GM21737 (cell line): ENCODE data around the gene USH1G.
"Not testable (repeated sequence)": the region's sequence is repeated elsewhere in the genome, so short reads cannot be mapped to it uniquely, and the experiment has no call there.

Experiments used
- ATAC-seq: cut with Tn5 transposase; IDR thresholded peaks from one replicate; pipeline ENCODE4 v1.9.1; 2021; ENCODE audit warnings: mild to moderate bottlenecking, moderate library complexity; ENCODE audit not compliant: unreplicated experiment

Gene USH1G

DNA sequence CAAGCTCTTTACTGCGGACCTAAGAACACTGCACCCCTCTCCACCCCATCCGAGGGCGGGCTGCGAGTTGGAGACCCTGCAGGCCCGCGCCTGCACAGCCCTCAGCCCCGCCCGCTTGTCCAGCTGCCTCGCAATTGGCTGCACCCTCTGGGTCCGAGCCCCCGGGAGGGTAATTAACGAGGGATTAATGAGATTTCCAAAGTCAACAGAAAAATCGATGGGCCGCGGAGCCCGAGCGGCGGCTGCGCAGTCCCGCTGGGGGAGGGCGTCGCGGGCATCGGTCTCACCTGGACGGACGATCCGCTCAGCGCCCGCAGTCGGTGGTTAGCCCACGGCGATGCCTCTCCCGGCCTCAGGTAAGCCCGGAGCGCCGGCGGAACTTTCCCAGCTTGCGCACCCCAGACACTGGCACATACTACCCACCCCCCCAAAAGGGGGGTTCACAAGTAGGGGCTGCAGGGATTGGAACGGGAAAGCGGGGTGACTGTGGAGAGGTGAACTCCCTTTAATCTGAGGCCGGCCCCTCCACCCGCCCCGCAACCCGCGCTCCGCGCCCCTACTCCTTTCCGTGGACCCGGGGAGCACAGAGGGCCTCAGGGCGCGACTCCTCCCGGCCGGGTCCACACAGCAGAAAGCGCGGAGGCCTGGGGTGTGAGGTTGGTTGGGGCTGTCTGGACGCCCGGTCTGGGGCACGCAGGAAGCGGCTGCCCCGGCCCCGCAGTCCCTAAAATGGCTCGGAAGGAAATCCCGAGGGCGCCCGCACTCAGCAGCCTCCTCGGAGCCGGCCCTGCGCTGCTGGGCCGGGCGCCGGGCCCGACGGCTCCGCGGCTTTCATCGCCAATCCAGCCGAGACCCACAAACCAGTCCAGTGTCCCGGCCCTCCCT, 12.8 kb upstream of the USH1G start, which contains the start of gene OTOP3:
TSS of gene OTOP3 (plus strand) at position 314 of the 885 bp plus-strand sequence. CDS start at position 338, 24 bp downstream.
- ATAC-seq, result no peak

DNA sequence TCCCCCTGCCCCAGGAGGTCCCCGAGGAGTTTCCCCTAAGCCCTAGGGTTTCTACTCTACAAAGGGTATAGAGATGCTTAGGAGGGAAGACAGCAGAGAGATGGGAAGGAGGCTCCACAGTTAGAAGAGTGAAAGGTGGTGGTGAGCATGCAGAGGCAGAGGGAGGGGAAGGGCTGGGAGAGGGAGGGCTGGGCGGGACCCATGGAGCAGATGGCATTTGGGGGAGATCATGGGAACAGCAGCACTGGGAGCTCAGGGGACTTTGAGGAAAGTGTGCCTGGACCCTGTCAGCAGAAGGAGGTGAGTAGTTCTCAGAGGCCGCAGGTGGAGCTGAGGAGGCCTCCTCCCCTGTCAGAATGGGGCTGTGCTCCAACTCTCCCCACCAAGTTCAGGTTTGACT, 12.0 kb upstream of the USH1G start:
- no peak for ATAC-seq

DNA sequence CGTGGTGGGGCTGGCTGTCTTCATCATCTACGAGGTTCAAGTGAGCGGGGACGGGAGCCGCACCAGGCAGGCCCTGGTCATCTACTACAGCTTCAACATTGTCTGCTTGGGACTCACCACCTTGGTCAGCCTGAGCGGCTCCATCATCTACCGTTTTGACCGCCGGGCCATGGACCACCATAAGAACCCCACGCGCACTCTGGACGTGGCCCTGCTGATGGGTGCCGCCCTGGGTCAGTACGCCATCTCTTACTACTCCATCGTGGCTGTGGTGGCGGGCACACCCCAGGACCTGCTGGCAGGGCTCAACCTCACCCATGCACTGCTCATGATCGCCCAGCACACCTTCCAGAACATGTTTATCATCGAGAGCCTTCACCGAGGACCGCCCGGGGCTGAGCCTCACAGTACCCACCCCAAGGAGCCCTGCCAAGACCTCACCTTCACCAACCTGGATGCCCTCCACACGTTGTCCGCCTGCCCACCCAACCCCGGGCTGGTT, 7.5 kb upstream of the USH1G start:
- ATAC-seq, result no peak

DNA sequence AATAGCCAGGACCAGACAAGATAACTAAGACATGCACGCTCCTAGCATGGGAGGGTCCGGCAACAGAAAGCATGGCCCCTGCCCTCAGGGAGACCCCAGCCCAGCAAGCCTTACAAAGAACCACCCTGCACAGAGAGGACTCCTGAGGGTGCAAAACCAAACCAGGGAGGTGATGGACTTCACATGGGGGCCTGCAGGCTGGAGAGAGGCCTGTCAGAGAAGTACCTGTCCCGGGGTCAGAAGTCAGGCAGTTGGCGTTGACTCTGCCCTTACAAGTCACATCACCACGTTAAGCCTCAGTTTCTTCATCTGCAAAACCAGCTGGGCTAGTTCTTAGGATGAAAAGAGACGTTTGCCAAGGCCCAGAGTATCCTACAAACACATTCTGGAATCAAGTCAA, 5.7 kb upstream of the USH1G start:
- no peak for ATAC-seq

DNA sequence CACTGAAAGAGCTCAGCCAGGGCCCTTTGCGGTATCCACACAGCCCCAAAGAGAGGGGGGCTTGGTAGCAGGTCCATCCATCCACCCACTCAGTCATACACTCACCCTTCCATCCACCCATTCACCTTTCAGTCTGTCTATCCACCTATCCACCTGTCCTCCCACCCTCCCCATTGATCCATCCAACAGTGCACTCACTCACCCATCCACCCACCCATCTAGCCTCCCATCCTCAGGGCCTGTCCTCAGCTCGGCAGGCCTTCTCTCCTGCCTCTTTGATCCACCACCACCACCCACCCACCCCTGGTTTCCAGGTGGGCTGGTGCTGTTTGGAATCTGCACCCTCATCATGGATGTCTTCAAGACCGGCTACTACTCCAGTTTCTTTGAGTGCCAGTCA, 2.2 kb upstream of the USH1G start:
- ATAC-seq, result no peak

DNA sequence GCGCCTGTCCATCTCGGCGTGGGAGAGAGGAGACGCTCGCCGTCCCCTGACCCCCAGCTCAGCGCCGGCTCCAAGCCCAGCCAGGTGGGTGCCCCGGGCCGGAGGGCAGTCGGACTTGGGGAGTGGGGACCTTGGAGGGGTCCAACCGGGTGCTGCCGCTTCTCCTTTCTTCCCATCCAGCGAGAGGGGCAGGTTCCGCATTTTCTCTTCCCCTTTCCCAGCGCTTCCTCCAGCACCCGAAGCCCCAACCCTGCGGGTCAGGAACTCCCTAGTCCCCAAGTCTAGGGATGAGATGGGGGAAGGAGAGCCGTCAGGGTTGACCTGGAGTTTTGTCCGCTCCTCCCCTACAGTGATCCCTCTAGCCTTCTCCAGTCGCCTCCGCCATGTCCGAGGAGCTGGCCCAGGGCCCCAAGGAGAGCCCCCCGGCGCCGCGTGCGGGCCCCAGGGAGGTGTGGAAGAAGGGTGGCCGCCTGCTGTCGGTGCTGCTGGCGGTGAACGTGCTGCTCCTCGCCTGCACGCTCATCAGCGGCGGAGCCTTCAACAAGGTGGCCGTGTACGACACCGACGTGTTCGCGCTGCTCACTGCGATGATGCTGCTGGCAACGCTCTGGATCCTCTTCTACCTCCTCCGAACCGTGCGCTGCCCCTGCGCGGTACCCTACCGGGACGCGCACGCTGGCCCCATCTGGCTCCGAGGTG, 1.3 kb upstream of the USH1G start, which contains the start of gene OTOP2:
TSS of gene OTOP2 (plus strand) at position 24 of the 699 bp plus-strand sequence. CDS start at position 384, 360 bp downstream.
- ATAC-seq, result no peak

DNA sequence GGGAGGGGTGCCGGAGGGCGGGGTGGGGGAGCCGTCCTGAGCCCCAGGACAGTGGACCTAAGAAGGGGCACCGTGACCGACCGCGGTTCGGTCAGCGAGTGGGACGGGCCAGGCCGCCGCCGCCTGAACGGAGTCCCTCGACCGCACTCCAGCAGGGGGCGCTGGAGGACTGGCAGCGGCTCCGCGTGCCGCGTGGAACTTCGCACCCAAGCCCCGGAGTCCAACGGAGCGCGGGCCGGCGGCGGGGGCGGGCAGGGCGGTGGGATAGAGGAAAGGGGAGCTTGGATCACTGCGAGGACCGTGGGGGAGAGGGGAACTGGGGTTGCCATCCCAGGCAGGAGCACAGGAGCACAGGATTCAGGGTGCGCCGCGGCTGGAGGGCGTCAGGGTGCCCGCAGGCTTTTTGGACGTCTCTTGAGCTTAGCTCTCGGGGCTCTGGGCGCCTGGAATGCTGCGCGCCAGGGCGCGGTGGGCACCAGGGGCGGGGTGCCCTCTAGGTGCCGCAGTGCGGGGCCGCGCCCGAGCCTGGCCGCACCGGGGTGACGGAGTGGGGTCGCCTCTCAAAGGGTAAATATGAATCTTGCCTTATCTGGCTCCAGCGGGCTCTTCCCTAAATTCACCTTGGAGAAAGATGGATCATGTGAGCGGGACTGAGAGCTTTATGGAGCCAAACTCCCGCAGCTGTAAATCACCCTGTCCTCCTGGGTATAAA, 639 bp upstream of the USH1G start:
- no peak for ATAC-seq

DNA sequence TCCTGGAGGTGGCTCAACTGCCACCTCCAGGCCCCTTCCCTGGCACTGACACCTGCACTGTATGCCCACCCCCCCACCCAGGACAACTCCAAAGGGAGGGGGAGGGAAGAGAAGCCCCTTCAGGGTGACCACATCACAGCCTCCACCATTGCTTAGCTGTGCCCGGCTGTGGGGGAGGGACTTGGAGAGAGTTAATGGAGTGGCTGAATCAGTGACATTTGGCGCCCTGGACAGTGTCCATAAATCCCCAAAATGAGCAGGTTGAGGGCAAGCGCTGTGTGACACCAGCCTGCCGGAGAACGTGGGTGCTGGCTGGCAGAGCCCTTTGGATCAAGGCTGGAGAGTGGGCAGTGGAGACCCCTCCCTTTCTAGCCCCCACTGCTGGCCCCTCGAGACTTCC, 883 bp downstream of the USH1G start:
- no peak for ATAC-seq

DNA sequence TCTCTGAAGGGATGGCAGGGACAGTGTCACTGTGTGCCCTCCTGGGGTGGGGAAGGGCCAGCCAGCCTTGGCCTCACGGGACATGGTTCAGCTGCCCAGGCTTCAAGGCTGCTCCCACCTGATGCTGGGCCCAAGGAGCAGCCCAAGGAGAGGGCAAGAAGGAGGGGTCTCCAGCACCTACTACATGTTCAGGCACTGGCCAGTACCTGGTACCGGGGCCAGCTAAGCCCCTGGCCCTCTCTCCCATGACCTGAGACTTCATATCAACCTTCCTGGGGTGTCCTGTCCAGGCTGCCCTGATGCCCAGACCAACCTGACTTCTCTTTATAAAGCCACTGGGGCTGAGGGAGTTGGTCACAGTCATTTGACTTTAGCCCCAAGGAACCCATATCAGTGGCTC, 1.3 kb downstream of the USH1G start:
- no peak for ATAC-seq

DNA sequence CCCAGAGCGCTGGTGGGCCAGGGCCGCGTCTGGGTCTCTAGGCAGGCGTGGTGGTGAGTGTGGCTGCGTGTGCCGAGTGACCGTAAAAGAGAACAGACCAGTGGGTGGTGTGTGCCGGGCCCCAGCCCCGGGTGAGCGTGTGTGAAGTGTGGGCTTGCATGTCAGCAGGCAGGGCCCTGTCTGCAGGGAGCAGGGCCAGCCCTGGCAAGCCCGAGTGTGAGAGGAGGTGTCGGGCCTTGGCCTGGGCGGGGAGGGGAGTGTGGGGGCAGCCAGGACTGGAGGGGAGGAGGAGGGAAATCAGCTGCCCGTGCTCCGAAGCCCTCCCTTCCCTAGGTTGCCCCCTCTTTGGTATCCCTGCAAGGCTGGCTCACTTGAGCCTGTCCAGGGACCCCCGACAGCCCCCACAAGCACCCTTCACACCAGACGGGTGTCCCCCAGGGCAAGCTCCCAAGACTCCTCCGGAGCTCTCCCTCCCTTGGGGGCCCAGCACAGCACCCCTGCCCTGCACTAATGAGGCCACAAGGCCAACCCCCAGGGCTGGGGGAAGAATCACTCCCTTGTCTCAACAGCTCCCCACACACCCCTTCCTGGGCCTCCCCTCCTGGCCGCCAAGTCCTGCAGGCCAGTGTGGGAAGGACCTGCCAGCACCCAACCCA, 1.9 kb downstream of the USH1G start:
- no peak for ATAC-seq

DNA sequence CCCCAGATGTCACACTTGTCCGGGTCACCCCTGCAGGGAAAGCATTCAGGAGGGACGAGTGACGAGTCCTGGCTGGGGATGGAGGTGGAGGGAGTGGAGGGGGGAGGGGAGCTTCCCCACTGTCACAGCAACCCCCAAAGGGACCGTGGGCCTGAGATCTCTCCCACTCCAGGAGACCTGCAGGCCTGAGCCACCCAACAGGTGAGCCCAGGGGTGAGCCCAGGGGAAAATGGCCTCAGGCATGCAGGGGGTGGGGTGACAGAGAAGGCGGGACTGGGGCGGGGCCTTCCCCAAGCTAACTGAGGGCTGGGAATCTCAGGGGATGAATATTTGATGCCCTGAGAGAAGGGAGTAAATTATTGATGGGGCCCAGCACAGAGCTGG, 2.4 kb downstream of the USH1G start:
- ATAC-seq, result no peak

DNA sequence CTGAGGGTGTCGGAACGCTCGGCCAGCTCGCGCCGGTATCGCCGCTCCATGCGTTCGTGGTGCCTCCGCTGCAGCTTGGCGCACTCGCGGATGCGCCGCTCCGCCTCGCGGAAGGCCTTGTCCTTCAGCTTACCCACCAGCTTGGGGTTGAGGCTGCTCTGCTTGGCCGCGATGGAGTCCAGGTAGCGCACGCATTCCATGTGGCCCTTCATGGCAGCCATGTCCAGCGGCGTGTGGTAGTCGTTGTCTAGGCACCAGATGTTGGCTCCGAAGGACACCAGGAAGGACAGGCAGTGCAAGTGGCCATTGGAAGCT, 2.8 kb downstream of the USH1G start:
- no peak for ATAC-seq

DNA sequence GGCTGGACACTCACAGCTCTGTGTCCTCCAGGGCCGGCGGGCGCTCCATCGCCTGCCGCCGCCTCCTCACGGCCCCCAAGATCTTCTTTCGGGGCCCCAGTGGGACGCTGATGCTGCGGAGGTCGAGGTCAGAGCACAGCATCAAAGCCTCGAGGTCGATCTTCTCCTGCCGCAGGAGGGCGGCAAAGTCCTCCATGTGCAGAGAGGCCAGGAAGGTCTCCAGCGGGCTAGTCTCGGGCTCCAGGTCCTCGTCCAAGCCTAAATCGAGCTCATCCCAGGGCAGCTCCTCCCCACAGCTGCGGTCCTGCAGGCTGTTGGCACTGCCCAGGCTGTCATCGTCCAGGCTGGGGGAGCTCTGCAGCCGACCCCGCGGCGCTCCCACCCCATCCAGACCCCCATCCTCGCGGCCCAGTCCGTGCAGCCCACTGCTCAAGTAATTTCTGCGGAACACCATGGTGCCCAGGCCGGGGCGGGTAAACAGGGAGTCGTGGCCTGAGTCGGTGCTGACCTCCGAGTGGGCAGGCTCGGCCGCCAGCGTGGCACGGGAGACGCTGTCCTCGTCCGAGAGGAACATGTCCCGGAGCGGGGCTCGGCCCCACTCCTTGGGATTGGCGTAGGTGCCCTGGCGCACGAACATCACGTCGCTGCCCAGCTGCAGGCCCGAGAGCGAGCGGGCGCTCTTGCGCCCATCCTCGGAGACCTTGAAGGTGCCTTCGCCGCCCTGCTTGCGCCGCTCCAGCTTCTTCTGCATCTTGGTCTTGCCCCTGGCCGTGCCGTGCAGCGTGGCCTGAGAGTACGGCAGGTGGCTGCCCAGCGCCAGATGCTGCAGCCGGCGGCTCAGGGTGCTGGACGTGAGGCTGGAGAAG, 3.4 kb downstream of the USH1G start:
- no peak for ATAC-seq

DNA sequence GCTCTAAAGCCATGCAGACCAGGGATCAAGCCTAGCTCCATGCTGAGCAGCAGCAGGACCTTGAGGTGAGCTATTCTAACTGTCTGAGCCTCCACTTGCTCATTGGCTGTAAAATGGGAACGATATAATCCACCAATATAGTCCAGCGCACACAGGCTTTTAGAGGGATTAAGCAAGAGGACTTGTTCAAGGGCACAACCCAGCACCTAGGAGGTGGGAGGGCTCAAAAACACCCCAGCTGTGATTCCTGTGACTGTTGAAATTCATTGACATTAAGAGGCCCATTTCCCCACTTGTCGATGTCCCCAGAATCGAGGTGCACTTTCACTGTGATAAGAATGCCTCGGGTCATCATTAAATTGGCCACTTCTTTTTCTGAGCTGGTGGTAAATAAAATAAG, 4.1 kb downstream of the USH1G start:
- ATAC-seq, result no peak

DNA sequence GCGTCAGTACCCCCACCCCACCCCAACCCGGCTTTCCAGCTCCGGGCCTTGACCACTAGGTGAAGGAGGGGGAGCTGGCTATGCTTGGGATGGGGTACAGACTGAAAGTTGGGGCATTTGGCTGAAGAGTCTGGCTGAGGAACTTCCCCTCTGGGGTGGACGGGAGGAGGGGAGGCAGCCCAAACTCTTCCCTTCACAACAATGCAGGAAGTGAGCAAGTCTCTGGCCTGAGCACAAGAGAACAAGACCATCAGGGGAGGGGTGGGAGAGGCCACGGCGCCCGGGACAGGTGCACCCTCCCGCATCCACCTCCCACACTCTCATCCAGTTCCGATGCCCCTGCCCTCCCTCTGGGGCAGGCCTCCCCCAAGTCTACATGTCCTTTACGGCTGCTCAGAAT, 5.6 kb downstream of the USH1G start:
- no peak for ATAC-seq

DNA sequence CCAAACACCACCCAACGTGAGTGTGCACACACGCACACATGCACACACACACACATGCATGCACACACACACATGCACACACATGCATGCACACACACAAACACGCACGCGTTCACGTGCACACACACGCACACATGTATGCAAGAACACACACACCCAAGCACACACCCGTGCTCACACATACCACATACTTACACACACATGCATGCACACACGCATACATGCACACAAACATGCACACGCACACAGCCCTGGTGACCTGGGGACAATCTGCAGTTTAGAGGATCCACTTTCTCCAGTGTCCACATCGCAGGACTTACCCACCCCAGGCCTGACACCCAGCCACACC, 6.2 kb downstream of the USH1G start:
- no peak for ATAC-seq

DNA sequence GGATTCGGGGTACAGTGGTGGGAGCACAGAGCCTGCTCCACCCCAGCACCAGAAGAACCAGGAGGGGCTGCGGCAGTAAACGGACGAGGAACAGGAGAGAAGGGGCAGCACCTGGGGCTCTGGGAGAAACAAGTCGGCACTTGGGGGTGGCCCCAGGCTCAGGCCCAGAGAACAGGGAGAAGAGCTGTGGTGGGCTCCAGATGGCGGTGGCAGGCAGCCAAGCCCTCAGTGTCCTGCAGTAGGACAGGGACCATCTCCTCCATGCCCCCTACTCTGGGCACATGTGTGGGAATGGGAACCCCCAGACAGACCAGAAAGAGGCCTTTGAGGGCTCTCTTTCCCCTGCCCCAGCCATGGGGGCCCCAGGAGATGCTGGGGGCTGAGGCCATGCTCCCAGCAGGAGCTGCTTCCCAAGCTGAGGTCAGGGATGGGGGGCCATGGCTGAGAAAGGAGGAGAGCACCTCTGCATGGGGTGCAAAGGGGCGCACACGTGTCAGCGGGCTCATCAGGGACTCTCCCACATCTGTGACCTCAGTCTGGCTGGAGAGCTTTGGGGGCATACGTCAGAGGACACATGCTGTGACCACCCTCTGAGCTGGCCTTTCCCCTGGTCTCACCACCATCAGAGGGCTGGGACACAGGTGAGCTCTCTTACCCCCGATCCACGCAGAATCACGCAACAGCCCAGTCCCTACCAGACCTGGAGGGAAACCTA, 6.8 kb downstream of the USH1G start:
- ATAC-seq, result no peak

DNA sequence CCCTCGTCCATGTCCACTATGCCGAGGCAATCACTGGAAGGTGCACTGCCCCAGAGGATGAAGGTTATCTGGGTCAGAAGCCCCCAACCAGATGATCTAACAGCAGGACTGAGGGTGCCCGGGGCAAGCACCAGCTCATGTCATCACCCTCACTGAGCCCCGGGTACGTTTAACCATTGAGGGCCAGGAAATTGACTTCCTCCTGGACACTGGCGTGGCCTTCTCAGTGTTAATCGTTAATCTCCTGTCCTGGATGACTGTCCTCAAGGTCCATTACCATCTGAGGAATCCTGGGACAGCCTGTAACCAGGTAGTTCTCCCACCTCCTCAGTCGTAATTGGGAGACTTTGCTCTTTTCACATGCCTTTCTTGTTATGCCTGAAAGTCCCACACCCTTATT, 11.6 kb downstream of the USH1G start:
- not testable (repeated sequence) for ATAC-seq

DNA sequence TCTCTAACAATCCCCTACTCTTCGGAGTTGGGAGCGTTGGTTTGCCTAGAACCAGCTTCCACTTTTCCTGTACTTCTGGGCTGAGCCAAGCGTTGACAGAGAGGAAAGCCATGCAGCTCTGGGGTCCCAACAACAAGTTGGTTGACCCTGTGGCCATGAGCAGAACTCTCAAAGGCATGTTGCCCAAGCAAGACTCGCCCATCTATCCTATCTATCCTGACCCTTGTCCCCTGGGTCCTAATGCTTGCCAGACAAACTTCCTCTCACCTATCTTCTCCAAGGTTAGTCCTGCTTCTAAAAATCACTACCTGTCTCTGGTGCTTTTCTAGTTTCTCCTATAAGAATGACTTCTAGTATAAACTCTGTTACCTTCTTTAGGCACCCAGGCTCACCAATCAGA, 14.0 kb downstream of the USH1G start:
- not testable (repeated sequence) for ATAC-seq

DNA sequence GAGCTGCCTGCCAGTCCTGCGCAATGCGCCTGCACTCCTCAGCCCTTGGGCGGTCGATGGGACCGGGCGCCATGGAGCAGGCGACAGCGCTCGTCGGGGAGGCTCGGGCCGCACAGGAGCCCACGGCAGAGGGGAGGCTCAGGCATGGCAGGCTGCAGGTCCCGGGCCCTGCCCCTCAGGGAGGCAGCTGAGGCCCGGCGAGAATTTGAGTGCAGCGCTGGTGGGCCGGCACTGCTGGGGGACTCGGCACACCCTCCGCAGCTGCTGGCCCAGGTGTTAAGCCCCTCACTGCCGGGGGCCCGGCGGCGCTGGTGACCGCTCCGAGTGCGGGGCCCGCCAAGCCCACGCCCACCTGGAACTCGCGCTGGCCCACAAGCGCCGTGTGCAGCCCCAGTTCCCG, 16.0 kb downstream of the USH1G start:
- ATAC-seq, result no peak
